ENCODE results near the gene RASGEF1C. TPM values are rescaled to one million over a fixed set of nuclear protein-coding genes. Genes with fewer than 3 reads are reported as not detected.

Gene RASGEF1C
- total and polyA plus RNA-seq, 8 donors: 0.09 to 0.38 TPM; not detected in 6

GRCh38 chr5:180072256-180072548 lies 136.8 kb downstream of the RASGEF1C start:
- Histone ChIP-seq H3K27ac (peak overlapping the region; percentile 83 to 98 (median 95)), H3K36me3 (no peaks in the 10 kb centered on the region), H3K27me3 (no peaks in the 10 kb centered on the region), H3K9me3 (no peaks in the 10 kb centered on the region), H3K4me1 (peaks cover 10 to 21% (median 16%) of the 10 kb centered on the region in 3 donors), H3K4me3 (peak overlapping the region in 2 of 4 donors; percentile 76 to 83)
- FAIRE-seq (no peak), ATAC-seq (no peak), DNase-seq (no peak)
- TF ChIP-seq CTCF (IDR thresholded peaks at IDR 0.05): no peak
- 17% methylated on average over 14 of the region's 14 CpGs for WGBS, 2 donors
- intact Hi-C loops (cut with DNase I): no loop called here

- no peak for FAIRE-seq
- H3K27me3 ChIP-seq: no peaks in the 10 kb centered on the region
- peak; percentile 93 to 98 (median 96) for DNase-seq
- intact Hi-C loops (cut with DNase I): no loop called here
- H3K4me1 ChIP-seq: peaks cover 10 to 21% (median 16%) of the 10 kb centered on the region in 3 donors
- peak within 1 kb of the TSS; percentile 64 to 86 (median 80) for H3K4me3 ChIP-seq
- 0 to 1% methylated on average over 65 to 113 of the region's 113 CpGs for WGBS, 2 donors
- H3K9me3 ChIP-seq: no peaks in the 10 kb centered on the region
- no peaks in the 10 kb centered on the region for H3K36me3 ChIP-seq
- no peak for TF ChIP-seq CTCF (IDR thresholded peaks at IDR 0.05)
- ATAC-seq: peak; percentile 91 to 95 (median 93)
- peak within 1 kb of the TSS; percentile 83 to 98 (median 95) for H3K27ac ChIP-seq
These were observed 137.3 kb downstream of the RASGEF1C start, which contains the start of gene RNF130 for GRCh38 chr5:180071531-180072255. TSS of gene RNF130 (minus strand) at chr5:180071759. CDS start at chr5:180071702, 57 bp downstream.

GRCh38 chr5:180070756-180071530 lies 138.1 kb downstream of the RASGEF1C start:
- Histone ChIP-seq H3K9me3 (no peaks in the 10 kb centered on the region), H3K27me3 (no peaks in the 10 kb centered on the region), H3K27ac (peak overlapping the region; percentile 78 to 98 (median 89)), H3K4me1 (peaks cover 10 to 21% (median 16%) of the 10 kb centered on the region in 3 donors), H3K4me3 (peak overlapping the region; percentile 64 to 86 (median 80)), H3K36me3 (no peaks in the 10 kb centered on the region)
- WGBS, 2 donors: 0 to 1% methylated on average over 48 of the region's 48 CpGs
- DNase-seq (peak in 2 of 6 donors; percentile 57 to 86), FAIRE-seq (no peak), ATAC-seq (peak; percentile 32 to 49 (median 40))
- TF ChIP-seq CTCF (IDR thresholded peaks at IDR 0.05): no peak
- intact Hi-C loops (cut with DNase I): no loop called here

- FAIRE-seq: no peak
- no peaks in the 10 kb centered on the region for H3K27me3 ChIP-seq
- no peaks in the 10 kb centered on the region for H3K9me3 ChIP-seq
- peak overlapping the region in 2 of 4 donors; percentile 76 to 83 for H3K4me3 ChIP-seq
- peak in 1 of 6 donors; percentile 61 for DNase-seq
- H3K4me1 ChIP-seq: peaks cover 10 to 21% (median 16%) of the 10 kb centered on the region in 3 donors
- ATAC-seq: peak in 2 of 4 donors; percentile 13 to 19
- TF ChIP-seq CTCF (IDR thresholded peaks at IDR 0.05): no peak
- intact Hi-C loops (cut with DNase I): no loop called here
- no peaks in the 10 kb centered on the region for H3K36me3 ChIP-seq
- WGBS, 2 donors: 35 to 40% methylated on average over 9 of the region's 9 CpGs
- H3K27ac ChIP-seq: peak overlapping the region in 2 of 4 donors; percentile 95 to 98
These were observed 139.3 kb downstream of the RASGEF1C start for GRCh38 chr5:180069589-180070247.
